MCF 10A (cell line): ENCODE measurements around the gene FOCAD. TPM values are rescaled to one million over a fixed set of nuclear protein-coding genes. Genes with fewer than 3 reads are reported as not detected.

Experiments
- BruUV-seq: library from RNA; stranded (reverse); fragments of 400-500 nt; replicated peaks from 2 replicates; lab custom pipeline; 2021; lab: Mats Ljungman, UMichigan
- CTCF ChIA-PET: fragments of 300-600 bp; sonication (Branson Sonifier 250); formaldehyde crosslinking; extraction: SDS; loops from one replicate; lab custom pipeline; 2021; ENCODE audit warnings: antibody characterized with exemption, inconsistent platforms; lab: Yijun Ruan, JAX
- POLR2A ChIA-PET: fragments of 300-600, 350-650 bp; sonication (Branson Sonifier 250); formaldehyde crosslinking; extraction: SDS; loops from one replicate; lab custom pipeline; 2020; ENCODE audit warnings: antibody characterized with exemption, inconsistent platforms; lab: Yijun Ruan, JAX
- DNase-seq: peaks from one replicate; pipeline ENCODE4 v3.0.0-alpha.2; 2018; ENCODE audit not compliant: unreplicated experiment
- H3K27ac Mint-ChIP-seq: one replicate; pipeline ENCODE4 v1.8.0; 2022; ENCODE audit warnings: mild to moderate bottlenecking, low read depth, mixed read lengths; ENCODE audit not compliant: unreplicated experiment
- H3K27me3 Mint-ChIP-seq: one replicate; pipeline ENCODE4 v1.8.0; 2022; ENCODE audit warnings: mixed read lengths; ENCODE audit not compliant: insufficient read depth, unreplicated experiment
- H3K36me3 Mint-ChIP-seq: one replicate; pipeline ENCODE4 v1.8.0; 2022; ENCODE audit warnings: mild to moderate bottlenecking, moderate library complexity, mixed read lengths; ENCODE audit not compliant: insufficient read depth, unreplicated experiment
- H3K4me1 Mint-ChIP-seq: one replicate; pipeline ENCODE4 v1.8.0; 2022; ENCODE audit warnings: mixed read lengths; ENCODE audit not compliant: insufficient read depth, unreplicated experiment
- H3K4me3 Mint-ChIP-seq: one replicate; pipeline ENCODE4 v1.8.0; 2022; ENCODE audit warnings: mild to moderate bottlenecking, moderate library complexity, mixed read lengths; ENCODE audit not compliant: unreplicated experiment
- H3K9me3 Mint-ChIP-seq: one replicate; pipeline ENCODE4 v1.8.0; 2022; ENCODE audit warnings: mixed read lengths; ENCODE audit not compliant: unreplicated experiment
- CTCF ChIP-seq: fragments of 200-600 bp; IDR thresholded peaks from one replicate; pipeline ENCODE4 v1.8.0; 2022; ENCODE audit warnings: antibody characterized with exemption, mild to moderate bottlenecking; ENCODE audit not compliant: unreplicated experiment
- intact Hi-C: fragments of 100-400 bp; cut with micrococcal nuclease; formaldehyde crosslinking; loops from 2 replicates; pipeline ENCODE4 v1.14.1; 2022
- total RNA-seq: library from RNA; stranded (reverse); gene quantifications from 2 replicates; pipeline ENCODE4 v1.2.3, GENCODE V29; 2022

The FOCAD gene
- total RNA-seq, 1 experiment from 2014 or later = 20.7 TPM

GRCh38 chr9:20786807-20787206 lies 102.7 kb downstream of the FOCAD start:
- intact Hi-C loops = no loop called here
- CTCF ChIA-PET = no interaction called here
- no peak overlapping the region for H3K27ac Mint-ChIP-seq
- H3K36me3 Mint-ChIP-seq = peaks cover 20% of the 10 kb centered on the region
- no peak for DNase-seq
- TF ChIP-seq CTCF = no peak
- BruUV-seq = no TSS peak
- no peaks in the 10 kb centered on the region for H3K4me1 Mint-ChIP-seq
- POLR2A ChIA-PET = interaction anchor here (1.5 kb wide), 1 partner anchor 17 kb away, joined by 4 read pairs; no protein-coding TSS in a partner anchor
- no peaks in the 10 kb centered on the region for H3K9me3 Mint-ChIP-seq
- no peaks in the 10 kb centered on the region for H3K27me3 Mint-ChIP-seq
- H3K4me3 Mint-ChIP-seq = no peak overlapping the region

GRCh38 chr9:20788526-20789451 lies 104.7 kb downstream of the FOCAD start:
- Mint-ChIP-seq H3K27me3 (no peaks in the 10 kb centered on the region), H3K4me3 (no peak overlapping the region), H3K9me3 (no peaks in the 10 kb centered on the region), H3K27ac (no peak overlapping the region), H3K4me1 (no peaks in the 10 kb centered on the region), H3K36me3 (peaks cover 17% of the 10 kb centered on the region)
- POLR2A ChIA-PET = no interaction called here
- CTCF ChIA-PET = interaction anchor here (0.6 kb wide), 1 partner anchor 105 kb away, joined by 3 read pairs; no protein-coding TSS in a partner anchor
- no TSS peak for BruUV-seq
- TF ChIP-seq CTCF = no peak
- intact Hi-C loops = no loop called here
- no peak for DNase-seq

- TF ChIP-seq CTCF = no peak
- Mint-ChIP-seq H3K9me3 (no peaks in the 10 kb centered on the region), H3K27me3 (no peaks in the 10 kb centered on the region), H3K4me1 (no peaks in the 10 kb centered on the region), H3K4me3 (no peak overlapping the region), H3K36me3 (peaks cover 17% of the 10 kb centered on the region), H3K27ac (no peak overlapping the region)
- DNase-seq = no peak
- BruUV-seq = no TSS peak
- intact Hi-C loops = no loop called here
- ChIA-PET CTCF (no interaction called here), POLR2A (no interaction called here)
These were observed 106.7 kb downstream of the FOCAD start for GRCh38 chr9:20790721-20791120.

GRCh38 chr9:20791682-20792081 lies 107.6 kb downstream of the FOCAD start:
- no peaks in the 10 kb centered on the region for H3K9me3 Mint-ChIP-seq
- no peak for TF ChIP-seq CTCF
- H3K27me3 Mint-ChIP-seq = no peaks in the 10 kb centered on the region
- BruUV-seq = no TSS peak
- H3K4me3 Mint-ChIP-seq = no peak overlapping the region
- ChIA-PET POLR2A (interaction anchor here (0.7 kb wide), 1 partner anchor 111 kb away, joined by 3 read pairs; no protein-coding TSS in a partner anchor), CTCF (no interaction called here)
- DNase-seq = no peak
- intact Hi-C loops = no loop called here
- H3K36me3 Mint-ChIP-seq = peaks cover 17% of the 10 kb centered on the region
- no peak overlapping the region for H3K27ac Mint-ChIP-seq
- no peaks in the 10 kb centered on the region for H3K4me1 Mint-ChIP-seq
